Inflammatory macrophage treated with lipopolysaccharide for 1 hour (primary cell): ENCODE data around the gene ERN2.

Experiments
- DNase-seq, 2 donors: peaks; one replicate each; pipeline ENCODE4 v3.0.0-alpha.2; 2020 to 2022

The ERN2 gene

GRCh38 chr16:23683487-23683886 is 29.5 kb downstream of the ERN2 start:
- no peak for DNase-seq

GRCh38 chr16:23682181-23682580 is 30.8 kb downstream of the ERN2 start:
- DNase-seq: peak; percentile 52 to 53

GRCh38 chr16:23679986-23680336 is 33.1 kb downstream of the ERN2 start:
- DNase-seq: no peak

GRCh38 chr16:23679274-23679985 is 33.6 kb downstream of the ERN2 start:
- DNase-seq: peak; percentile 30 to 33

- DNase-seq: peak; percentile 82 to 90
Measured at GRCh38 chr16:23678430-23679273, 34.4 kb downstream of the ERN2 start, which contains the start of gene PLK1. Gene PLK1, plus strand, starts transcription at chr16:23678889. Its CDS starts 44 bp downstream, at chr16:23678933.

- no peak for DNase-seq
Measured at GRCh38 chr16:23676924-23677480, 36.0 kb downstream of the ERN2 start.

GRCh38 chr16:23673971-23674614 is 38.9 kb downstream of the ERN2 start:
- DNase-seq: no peak

GRCh38 chr16:23670137-23670776 is 42.8 kb downstream of the ERN2 start:
- no peak for DNase-seq

- no peak for DNase-seq
Measured at GRCh38 chr16:23668873-23669272, 44.1 kb downstream of the ERN2 start.

GRCh38 chr16:23668225-23668624 is 44.8 kb downstream of the ERN2 start:
- DNase-seq: no peak

GRCh38 chr16:23667355-23667659 is 45.7 kb downstream of the ERN2 start:
- no peak for DNase-seq

GRCh38 chr16:23666571-23667354 is 46.3 kb downstream of the ERN2 start:
- DNase-seq: no peak

- no peak for DNase-seq
Measured at GRCh38 chr16:23663918-23664317, 49.1 kb downstream of the ERN2 start.

GRCh38 chr16:23651943-23652468 is 61.0 kb downstream of the ERN2 start:
- no peak for DNase-seq

- no peak for DNase-seq
Measured at GRCh38 chr16:23650674-23651416, 62.2 kb downstream of the ERN2 start.

- no peak for DNase-seq
Measured at GRCh38 chr16:23642246-23642774, 70.7 kb downstream of the ERN2 start.

- peak; percentile 96 for DNase-seq
Measured at GRCh38 chr16:23640931-23641765, 71.9 kb downstream of the ERN2 start, which contains the start of the genes DCTN5 and PALB2. Gene DCTN5, plus strand, starts transcription at chr16:23641466. Its CDS starts 77 bp downstream, at chr16:23641543. Gene PALB2, minus strand, starts transcription at chr16:23641310. Its CDS starts 153 bp downstream, at chr16:23641157.

GRCh38 chr16:23640615-23640930 is 72.4 kb downstream of the ERN2 start:
- peak in 1 of 2 donors; percentile 36 for DNase-seq
